Measurements from ENCODE around the gene NEURL1. TPM values are rescaled to one million over a fixed set of nuclear protein-coding genes. Genes with fewer than 3 reads are reported as not detected.
A peak's percentile ranks its signal among the peaks of the same experiment; 100 is the strongest.

Gene NEURL1
- total RNA-seq, 3 donors from 2014 or later (not counting 1 experiment from before 2014, with no cell fraction given) = 0.95 to 8.5 (median 1.5) TPM

DNA sequence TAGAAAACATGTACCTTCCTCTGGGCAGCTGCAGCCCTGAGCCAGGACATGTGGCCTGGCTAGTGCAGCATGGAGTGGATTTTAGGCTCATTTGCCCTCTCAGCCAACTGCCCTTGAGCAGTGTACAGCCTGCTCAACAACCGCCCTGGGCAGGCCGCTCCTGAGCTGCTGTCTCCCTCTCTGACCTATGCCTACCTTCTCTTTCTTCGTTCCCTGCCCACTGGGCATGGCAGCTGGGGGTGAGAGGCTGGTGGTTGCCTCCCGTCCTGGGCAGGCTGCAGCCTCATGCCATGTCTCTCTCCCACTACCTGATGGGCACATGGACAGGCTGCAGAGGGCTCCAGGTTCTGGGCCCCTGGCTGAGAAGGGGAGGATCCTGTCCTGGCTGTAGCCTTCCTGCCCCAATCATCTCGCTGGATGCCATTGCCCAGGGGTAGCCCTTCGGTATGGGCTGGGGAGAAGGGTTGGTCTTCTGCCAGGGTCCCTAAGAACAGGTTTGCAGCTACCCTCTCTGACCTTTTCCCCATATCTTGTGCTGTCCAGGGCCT, 97.3 kb downstream of the NEURL1 start:
- Mint-ChIP-seq H3K4me3 (no peak overlapping the region), H3K36me3 (no peaks in the 10 kb centered on the region), H3K27me3 (ENCODE audit: low read depth in 2 of 2) (no peaks in the 10 kb centered on the region), H3K9me3 (no peaks in the 10 kb centered on the region), H3K27ac (no peak overlapping the region), H3K4me1 (no peaks in the 10 kb centered on the region)
- no peaks in the 10 kb centered on the region for H3K4me1 ChIP-seq (ENCODE audit: control insufficient read depth, insufficient read depth, low read length)
- WGBS (ENCODE audit: insufficient coverage) = 91% methylated on average over 6 of the region's 6 CpGs
- no peak overlapping the region for H3K4me3 ChIP-seq (ENCODE audit: low read length)
- H3K27me3 ChIP-seq (ENCODE audit: control insufficient read depth, insufficient read depth, low read length) = no peaks in the 10 kb centered on the region
- H3K27ac ChIP-seq (ENCODE audit: low read length) = no peak overlapping the region
- no peak for ATAC-seq
- H3K36me3 ChIP-seq (ENCODE audit: control insufficient read depth, insufficient read depth, low read length) = no peaks in the 10 kb centered on the region
- no peak for DNase-seq
- no peaks in the 10 kb centered on the region for H3K9me3 ChIP-seq (ENCODE audit: control insufficient read depth, insufficient read depth, low read length)
- intact Hi-C loops (cut with micrococcal nuclease) = no loop called here
- TF ChIP-seq, protein P1, sequence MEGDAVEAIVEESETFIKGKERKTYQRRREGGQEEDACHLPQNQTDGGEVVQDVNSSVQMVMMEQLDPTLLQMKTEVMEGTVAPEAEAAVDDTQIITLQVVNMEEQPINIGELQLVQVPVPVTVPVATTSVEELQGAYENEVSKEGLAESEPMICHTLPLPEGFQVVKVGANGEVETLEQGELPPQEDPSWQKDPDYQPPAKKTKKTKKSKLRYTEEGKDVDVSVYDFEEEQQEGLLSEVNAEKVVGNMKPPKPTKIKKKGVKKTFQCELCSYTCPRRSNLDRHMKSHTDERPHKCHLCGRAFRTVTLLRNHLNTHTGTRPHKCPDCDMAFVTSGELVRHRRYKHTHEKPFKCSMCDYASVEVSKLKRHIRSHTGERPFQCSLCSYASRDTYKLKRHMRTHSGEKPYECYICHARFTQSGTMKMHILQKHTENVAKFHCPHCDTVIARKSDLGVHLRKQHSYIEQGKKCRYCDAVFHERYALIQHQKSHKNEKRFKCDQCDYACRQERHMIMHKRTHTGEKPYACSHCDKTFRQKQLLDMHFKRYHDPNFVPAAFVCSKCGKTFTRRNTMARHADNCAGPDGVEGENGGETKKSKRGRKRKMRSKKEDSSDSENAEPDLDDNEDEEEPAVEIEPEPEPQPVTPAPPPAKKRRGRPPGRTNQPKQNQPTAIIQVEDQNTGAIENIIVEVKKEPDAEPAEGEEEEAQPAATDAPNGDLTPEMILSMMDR (IDR thresholded peaks at IDR 0.05) = no peak

DNA sequence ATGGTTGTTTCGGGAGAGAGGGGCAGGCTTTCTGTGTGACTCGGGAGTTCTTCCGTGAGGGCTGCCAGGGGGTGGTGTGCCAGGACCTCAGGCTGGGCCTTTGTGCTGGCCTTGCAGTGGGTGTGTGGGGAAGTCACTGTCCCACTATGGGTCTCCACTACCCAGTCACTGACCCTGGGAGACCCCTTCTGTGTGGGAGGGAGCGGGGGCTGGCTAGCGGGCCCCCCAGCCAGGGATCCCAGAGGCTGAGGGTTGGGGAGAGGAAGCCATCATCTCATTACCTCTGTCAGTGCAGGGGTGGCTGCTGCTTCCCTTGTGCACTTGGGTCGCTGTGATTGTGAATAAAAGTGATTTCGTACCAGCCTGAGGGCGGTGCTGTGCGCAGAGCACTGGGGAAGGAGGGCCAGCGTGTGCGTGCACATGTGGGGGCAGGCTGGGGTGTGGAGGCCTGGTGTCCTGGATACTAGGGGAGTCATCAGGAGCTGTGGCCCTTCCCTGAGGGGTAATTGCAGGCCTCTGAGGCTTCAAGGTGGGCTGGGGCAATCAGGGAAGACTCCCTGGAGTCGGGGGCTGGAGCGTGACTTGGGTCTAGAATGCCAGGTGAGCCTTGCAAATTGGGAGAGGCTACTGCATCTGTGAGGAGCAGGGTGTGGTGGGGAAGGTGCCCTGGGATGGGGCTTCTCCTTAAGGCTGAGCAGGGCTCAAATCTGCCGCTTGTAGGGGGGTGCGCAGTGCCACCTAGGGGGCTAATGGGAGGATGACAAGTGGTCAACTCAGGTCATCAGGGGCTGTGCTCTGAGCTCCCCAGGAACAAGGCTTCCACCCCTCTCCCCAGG, 98.9 kb downstream of the NEURL1 start:
- Mint-ChIP-seq H3K27ac (no peak overlapping the region), H3K9me3 (no peaks in the 10 kb centered on the region), H3K4me3 (no peak overlapping the region), H3K27me3 (ENCODE audit: low read depth in 2 of 2) (no peaks in the 10 kb centered on the region), H3K36me3 (no peaks in the 10 kb centered on the region), H3K4me1 (no peaks in the 10 kb centered on the region)
- TF ChIP-seq, protein P1 (IDR thresholded peaks at IDR 0.05) = peak; percentile 39
- WGBS (ENCODE audit: insufficient coverage) = 96% methylated on average over 14 of the region's 15 CpGs
- Histone ChIP-seq H3K27me3 (ENCODE audit: control insufficient read depth, insufficient read depth, low read length) (no peaks in the 10 kb centered on the region), H3K36me3 (ENCODE audit: control insufficient read depth, insufficient read depth, low read length) (no peaks in the 10 kb centered on the region), H3K27ac (ENCODE audit: low read length) (no peak overlapping the region), H3K9me3 (ENCODE audit: control insufficient read depth, insufficient read depth, low read length) (no peaks in the 10 kb centered on the region), H3K4me1 (ENCODE audit: control insufficient read depth, insufficient read depth, low read length) (no peaks in the 10 kb centered on the region), H3K4me3 (ENCODE audit: low read length) (no peak overlapping the region)
- ATAC-seq (peak; percentile 52 to 75 (median 69)), DNase-seq (peak in 1 of 2 donors; percentile 60)
- intact Hi-C loops (cut with micrococcal nuclease) = no loop called here

DNA sequence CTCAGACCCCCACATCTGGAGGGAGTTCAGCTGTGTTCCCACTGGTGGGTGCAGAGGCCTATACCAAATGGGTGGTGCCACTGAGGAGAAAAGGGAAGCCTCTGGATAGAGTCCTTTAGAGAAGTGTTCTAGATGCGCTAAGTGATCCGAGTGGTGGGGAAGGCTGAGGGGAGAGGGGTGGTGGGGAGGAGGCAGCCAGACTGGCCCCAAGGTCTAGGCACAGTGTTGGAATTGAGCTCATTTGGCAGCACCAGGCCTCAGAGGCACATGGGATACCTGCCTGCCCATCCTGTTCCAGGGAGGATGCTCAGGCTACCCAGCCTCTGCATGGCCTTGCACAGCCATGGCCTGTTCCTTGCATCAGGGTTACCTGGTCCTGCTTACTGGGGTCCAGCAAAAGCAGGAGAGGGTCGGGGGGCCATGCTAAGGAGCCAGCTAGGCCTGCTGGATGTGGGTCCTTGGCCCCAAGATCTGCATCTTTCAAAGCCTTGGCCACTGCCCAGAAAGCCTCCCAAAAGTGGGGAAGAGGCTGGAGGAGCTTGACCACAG, 99.6 kb downstream of the NEURL1 start:
- Mint-ChIP-seq H3K4me3 (no peak overlapping the region), H3K9me3 (no peaks in the 10 kb centered on the region), H3K4me1 (no peaks in the 10 kb centered on the region), H3K36me3 (no peaks in the 10 kb centered on the region), H3K27me3 (ENCODE audit: low read depth in 2 of 2) (no peaks in the 10 kb centered on the region), H3K27ac (no peak overlapping the region)
- no peaks in the 10 kb centered on the region for H3K4me1 ChIP-seq (ENCODE audit: control insufficient read depth, insufficient read depth, low read length)
- no peak overlapping the region for H3K4me3 ChIP-seq (ENCODE audit: low read length)
- H3K9me3 ChIP-seq (ENCODE audit: control insufficient read depth, insufficient read depth, low read length) = no peaks in the 10 kb centered on the region
- no peak overlapping the region for H3K27ac ChIP-seq (ENCODE audit: low read length)
- ATAC-seq = no peak
- intact Hi-C loops (cut with micrococcal nuclease) = no loop called here
- no peaks in the 10 kb centered on the region for H3K27me3 ChIP-seq (ENCODE audit: control insufficient read depth, insufficient read depth, low read length)
- H3K36me3 ChIP-seq (ENCODE audit: control insufficient read depth, insufficient read depth, low read length) = no peaks in the 10 kb centered on the region
- DNase-seq = no peak
- TF ChIP-seq, protein P1 (IDR thresholded peaks at IDR 0.05) = no peak
- WGBS (ENCODE audit: insufficient coverage) = 87% methylated on average over 3 of the region's 3 CpGs

Measured in natural killer cell (primary cell).